Measurements from ENCODE around the gene PROSER2. TPM values are rescaled to one million over a fixed set of nuclear protein-coding genes. Genes with fewer than 3 reads are reported as not detected.

The PROSER2 gene
- total and polyA plus RNA-seq, 2 donors (not counting 1 experiment from before 2014, with no cell fraction given): 0.07 TPM; not detected in 1

- ChIA-PET POLR2A (no interaction called here), CTCF (interaction anchor here (1.8 kb wide), 1 partner anchor 11 kb away, joined by 9 read pairs; no protein-coding TSS in a partner anchor)
- no peak overlapping the region for H3K4me2 ChIP-seq (replicated peaks; ENCODE audit: low read depth, low read length, poor library complexity, severe bottlenecking)
- no peaks in the 10 kb centered on the region for H3K27me3 ChIP-seq (replicated peaks in 1 of 4; ENCODE audit: control extremely low read depth in 1 of 4, control insufficient read depth in 3 of 4, insufficient read depth in 4 of 4, low read length in 3 of 4)
- H3K27ac Mint-ChIP-seq: no peak overlapping the region
- intact Hi-C loops (cut with micrococcal nuclease): no loop called here
- no peaks in the 10 kb centered on the region for H3K9me3 Mint-ChIP-seq (ENCODE audit: insufficient read depth)
- no peak overlapping the region for H3K27ac ChIP-seq (ENCODE audit: low read length in 2 of 2)
- H3K4me3 Mint-ChIP-seq: no peak overlapping the region
- H3K36me3 ChIP-seq (replicated peaks in 1 of 2; ENCODE audit: control extremely low read depth in 1 of 2, control insufficient read depth in 1 of 2, extremely low read depth in 1 of 2, insufficient read depth in 2 of 2, low read length in 1 of 2): no peaks in the 10 kb centered on the region
- no peaks in the 10 kb centered on the region for H3K4me1 Mint-ChIP-seq
- ATAC-seq (ENCODE audit: low read depth) (no peak), DNase-seq (no peak)
- no peaks in the 10 kb centered on the region for H4K20me1 ChIP-seq (ENCODE audit: control insufficient read depth, insufficient read depth, low read length, poor library complexity, severe bottlenecking)
- peaks cover 11% of the 10 kb centered on the region for H3K27me3 Mint-ChIP-seq
- H2AFZ ChIP-seq (ENCODE audit: insufficient read depth, low read depth, low read length, poor library complexity, severe bottlenecking): no peak overlapping the region
- no peaks in the 10 kb centered on the region for H3K79me2 ChIP-seq (ENCODE audit: control insufficient read depth, insufficient read depth, low read length)
- H3K9ac ChIP-seq (ENCODE audit: low read length): no peak overlapping the region
- no peaks in the 10 kb centered on the region for H3K9me3 ChIP-seq (ENCODE audit: control extremely low read depth in 1 of 3, control insufficient read depth in 2 of 3, insufficient read depth in 1 of 3, low read length in 2 of 3)
- H3K4me3 ChIP-seq (ENCODE audit: control extremely low read depth in 1 of 5, extremely low read depth in 1 of 5, insufficient read depth in 1 of 5, low read depth in 2 of 5, low read length in 4 of 5): no peak overlapping the region
- 96% methylated on average over 4 of the region's 7 CpGs for WGBS (ENCODE audit: insufficient coverage)
- no peaks in the 10 kb centered on the region for H3K4me1 ChIP-seq (ENCODE audit: control insufficient read depth in 2 of 2, insufficient read depth in 2 of 2, low read length in 2 of 2)
- TF ChIP-seq EZH2 (IDR thresholded peaks at IDR 0.05; ENCODE audit: borderline replicate concordance, insufficient read depth, low read depth, low read length, poor library complexity, severe bottlenecking): no peak
Measured at GRCh38 chr10:11831520-11831951, 8.4 kb downstream of the PROSER2 start.

- ATAC-seq (ENCODE audit: low read depth) (no peak), DNase-seq (no peak)
- H3K27ac ChIP-seq (ENCODE audit: low read length in 2 of 2): no peak overlapping the region
- no peak overlapping the region for H3K4me3 ChIP-seq (ENCODE audit: control extremely low read depth in 1 of 5, extremely low read depth in 1 of 5, insufficient read depth in 1 of 5, low read depth in 2 of 5, low read length in 4 of 5)
- no peaks in the 10 kb centered on the region for H3K4me1 ChIP-seq (ENCODE audit: control insufficient read depth in 2 of 2, insufficient read depth in 2 of 2, low read length in 2 of 2)
- Mint-ChIP-seq H3K4me3 (no peak overlapping the region), H3K27me3 (peaks cover 9% of the 10 kb centered on the region), H3K9me3 (ENCODE audit: insufficient read depth) (no peaks in the 10 kb centered on the region), H3K27ac (no peak overlapping the region), H3K4me1 (no peaks in the 10 kb centered on the region)
- POLR2A ChIA-PET: no interaction called here
- no peaks in the 10 kb centered on the region for H3K36me3 ChIP-seq (replicated peaks in 1 of 2; ENCODE audit: control extremely low read depth in 1 of 2, control insufficient read depth in 1 of 2, extremely low read depth in 1 of 2, insufficient read depth in 2 of 2, low read length in 1 of 2)
- H3K79me2 ChIP-seq (ENCODE audit: control insufficient read depth, insufficient read depth, low read length): no peaks in the 10 kb centered on the region
- H3K4me2 ChIP-seq (replicated peaks; ENCODE audit: low read depth, low read length, poor library complexity, severe bottlenecking): no peak overlapping the region
- TF ChIP-seq, protein P1, sequence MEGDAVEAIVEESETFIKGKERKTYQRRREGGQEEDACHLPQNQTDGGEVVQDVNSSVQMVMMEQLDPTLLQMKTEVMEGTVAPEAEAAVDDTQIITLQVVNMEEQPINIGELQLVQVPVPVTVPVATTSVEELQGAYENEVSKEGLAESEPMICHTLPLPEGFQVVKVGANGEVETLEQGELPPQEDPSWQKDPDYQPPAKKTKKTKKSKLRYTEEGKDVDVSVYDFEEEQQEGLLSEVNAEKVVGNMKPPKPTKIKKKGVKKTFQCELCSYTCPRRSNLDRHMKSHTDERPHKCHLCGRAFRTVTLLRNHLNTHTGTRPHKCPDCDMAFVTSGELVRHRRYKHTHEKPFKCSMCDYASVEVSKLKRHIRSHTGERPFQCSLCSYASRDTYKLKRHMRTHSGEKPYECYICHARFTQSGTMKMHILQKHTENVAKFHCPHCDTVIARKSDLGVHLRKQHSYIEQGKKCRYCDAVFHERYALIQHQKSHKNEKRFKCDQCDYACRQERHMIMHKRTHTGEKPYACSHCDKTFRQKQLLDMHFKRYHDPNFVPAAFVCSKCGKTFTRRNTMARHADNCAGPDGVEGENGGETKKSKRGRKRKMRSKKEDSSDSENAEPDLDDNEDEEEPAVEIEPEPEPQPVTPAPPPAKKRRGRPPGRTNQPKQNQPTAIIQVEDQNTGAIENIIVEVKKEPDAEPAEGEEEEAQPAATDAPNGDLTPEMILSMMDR (IDR thresholded peaks at IDR 0.05): no peak
- no peak for TF ChIP-seq EZH2 (IDR thresholded peaks at IDR 0.05; ENCODE audit: borderline replicate concordance, insufficient read depth, low read depth, low read length, poor library complexity, severe bottlenecking)
- no CpG with 5 or more reads among the region's 5 CpGs for WGBS (ENCODE audit: insufficient coverage)
- H2AFZ ChIP-seq (ENCODE audit: insufficient read depth, low read depth, low read length, poor library complexity, severe bottlenecking): no peak overlapping the region
- CTCF ChIA-PET: interaction anchor here (1.8 kb wide), 1 partner anchor 12 kb away, joined by 9 read pairs; no protein-coding TSS in a partner anchor
- H4K20me1 ChIP-seq (ENCODE audit: control insufficient read depth, insufficient read depth, low read length, poor library complexity, severe bottlenecking): no peaks in the 10 kb centered on the region
- no peak overlapping the region for H3K9ac ChIP-seq (ENCODE audit: low read length)
- H3K27me3 ChIP-seq (replicated peaks in 1 of 4; ENCODE audit: control extremely low read depth in 1 of 4, control insufficient read depth in 3 of 4, insufficient read depth in 4 of 4, low read length in 3 of 4): no peaks in the 10 kb centered on the region
- intact Hi-C loops (cut with micrococcal nuclease): no loop called here
- H3K9me3 ChIP-seq (ENCODE audit: control extremely low read depth in 1 of 3, control insufficient read depth in 2 of 3, insufficient read depth in 1 of 3, low read length in 2 of 3): no peaks in the 10 kb centered on the region
Measured at GRCh38 chr10:11832042-11832441, 8.9 kb downstream of the PROSER2 start.
